ENCODE results near the gene PARD3B.

DNA sequence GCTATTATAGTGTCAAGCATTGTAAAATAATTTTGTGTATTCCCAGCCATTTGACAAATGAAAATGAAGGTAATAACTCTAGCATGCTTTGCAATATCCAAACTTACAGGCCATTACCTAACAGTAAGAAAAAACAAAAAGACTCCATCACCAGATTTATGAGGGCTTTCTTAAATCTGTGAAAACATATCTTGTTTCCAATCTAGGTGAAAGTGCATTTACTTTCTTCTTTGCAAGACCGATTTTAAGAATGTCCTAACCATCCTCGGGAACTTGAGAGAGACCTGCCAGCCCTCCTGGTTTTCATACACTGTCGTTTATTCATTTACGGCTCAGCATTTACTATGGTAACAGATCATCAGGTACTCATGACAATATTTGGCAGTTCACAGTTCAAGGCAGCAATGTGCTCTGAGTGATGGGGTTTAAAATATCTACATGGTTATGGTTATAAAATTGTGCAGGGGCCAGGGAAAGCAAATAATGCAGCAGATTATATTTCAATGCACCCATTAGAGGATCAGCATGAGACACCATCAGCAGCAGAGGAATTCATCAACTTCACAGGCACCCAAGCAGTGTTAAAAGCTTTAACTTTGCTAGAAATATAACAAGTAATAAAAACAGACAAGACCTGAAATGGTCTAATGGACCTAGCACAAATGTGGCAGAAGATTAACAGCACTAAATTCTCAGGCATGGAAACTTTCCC, 34.4 kb upstream of the PARD3B start:
- TF ChIP-seq POLR2A (IDR thresholded peaks at IDR 0.05; ENCODE audit: low read depth, low read length) (no peak), POLR2AphosphoS5 (IDR thresholded peaks at IDR 0.05; ENCODE audit: low read depth, low read length) (no peak), TAF1 (IDR thresholded peaks at IDR 0.05; ENCODE audit: borderline replicate concordance, low read depth, low read length) (no peak)

Measured in GM12892 (cell line).